NCI-H69 (cell line): ENCODE measurements around the gene SHQ1.

Source experiments
- DNase-seq: peaks from one replicate; lab custom pipeline; 2025; lab: John Stamatoyannopoulos, UW

SHQ1 gene

GRCh38 chr3:72848703-72849081, 447 bp upstream of the SHQ1 start:
- peak; percentile 69 for DNase-seq

DNA sequence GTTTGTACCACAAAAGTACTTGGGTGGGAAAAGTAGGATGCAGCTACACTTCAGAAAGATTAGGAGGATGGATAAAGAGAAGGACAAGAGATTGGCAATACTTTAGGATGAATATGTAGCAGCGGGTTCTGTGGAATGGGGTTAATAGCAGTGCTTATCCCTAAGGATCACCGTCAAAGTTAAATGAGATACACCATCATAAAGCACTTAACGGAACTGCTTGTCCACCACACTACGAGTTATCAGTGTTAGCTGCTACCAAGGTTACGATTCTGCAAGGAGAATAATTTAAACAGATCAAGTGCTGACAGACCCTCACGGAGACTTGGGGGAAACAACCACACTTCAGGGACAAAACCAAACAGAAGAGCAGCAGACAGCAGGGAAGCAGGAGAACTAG, 963 bp downstream of the SHQ1 start:
- DNase-seq: peak; percentile 11

DNA sequence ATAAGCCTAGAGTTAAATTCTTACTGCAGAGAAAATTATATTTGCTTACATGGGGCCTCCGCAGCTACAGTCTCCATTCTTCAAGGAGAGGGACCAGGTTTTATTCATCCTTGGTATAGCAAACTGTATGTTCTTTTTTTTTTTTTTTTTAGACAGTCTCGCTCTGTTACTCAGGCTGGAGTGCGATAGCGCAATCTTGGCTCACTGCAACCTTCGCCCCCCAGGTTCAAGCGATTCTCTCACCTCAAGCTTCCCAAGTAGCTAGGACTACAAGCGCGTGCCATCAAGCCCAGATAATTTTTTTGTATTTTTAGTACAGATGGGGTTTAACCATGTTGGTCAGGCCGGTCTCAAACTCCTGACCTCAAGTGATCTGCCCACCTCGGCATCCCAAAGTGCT, 2.1 kb downstream of the SHQ1 start:
- DNase-seq: no peak

- DNase-seq: no peak
Observed at GRCh38 chr3:72844436-72844993, 3.7 kb downstream of the SHQ1 start.

DNA sequence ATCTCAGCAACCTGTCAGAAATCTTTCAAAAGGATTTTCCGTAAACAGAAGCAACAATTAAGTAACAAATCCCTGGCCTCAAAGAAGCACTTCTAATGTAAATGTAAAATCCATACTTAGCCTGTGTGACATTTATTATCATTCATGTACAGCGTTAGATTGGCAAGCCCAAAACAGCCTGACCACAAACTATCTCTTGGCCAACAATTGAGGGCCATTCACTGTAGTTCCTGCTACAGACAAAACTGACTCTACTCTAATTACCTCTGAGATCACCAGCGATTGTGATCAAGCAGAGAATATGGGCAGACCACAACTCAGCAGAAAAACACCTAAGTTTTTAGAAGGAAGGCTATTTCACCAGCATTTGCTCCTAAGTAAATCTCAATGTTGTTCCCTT, 9.2 kb downstream of the SHQ1 start:
- no peak for DNase-seq

GRCh38 chr3:72836923-72837322, 11.3 kb downstream of the SHQ1 start:
- no peak for DNase-seq

DNA sequence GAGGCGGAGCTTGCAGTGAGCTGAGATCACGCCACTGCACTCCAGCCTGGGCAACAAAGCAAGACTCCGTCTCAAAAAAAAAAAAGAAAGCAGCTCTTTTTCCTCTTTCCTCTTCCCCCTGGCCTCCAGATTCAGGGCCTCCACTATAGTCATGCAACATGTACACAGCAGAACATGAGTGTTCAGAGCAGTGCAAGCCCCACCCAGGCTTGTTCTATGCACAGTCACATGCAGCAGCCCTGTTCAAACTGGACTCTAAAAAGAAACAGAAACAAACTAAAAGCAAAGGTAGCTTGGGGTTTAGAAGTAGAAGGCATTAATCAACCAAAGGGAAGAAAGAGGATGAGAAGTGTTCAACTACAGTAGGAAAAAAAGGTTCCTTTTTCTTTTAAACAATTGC, 11.8 kb downstream of the SHQ1 start:
- no peak for DNase-seq

GRCh38 chr3:72830452-72831223, 17.6 kb downstream of the SHQ1 start:
- DNase-seq: no peak

DNA sequence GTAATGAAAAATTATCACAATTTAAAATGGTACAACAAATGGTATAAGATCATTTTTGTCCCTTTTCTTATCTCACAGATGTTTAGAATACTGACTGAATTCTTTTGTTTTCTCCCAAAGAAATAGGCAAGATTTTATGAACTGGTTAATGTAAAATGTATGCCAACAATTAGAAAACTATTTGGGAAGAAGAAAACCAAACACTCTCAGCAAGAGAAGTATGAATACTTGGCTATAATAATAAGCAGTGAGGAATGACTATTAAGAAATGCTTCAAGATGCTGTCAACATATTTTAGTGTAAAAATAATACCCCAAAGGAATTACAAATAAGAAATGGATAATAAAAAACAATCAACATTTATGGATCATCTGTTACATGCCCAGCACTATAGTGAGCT, 18.5 kb downstream of the SHQ1 start:
- DNase-seq: no peak

GRCh38 chr3:72821161-72821781, 27.0 kb downstream of the SHQ1 start:
- peak; percentile 82 for DNase-seq

- peak; percentile 58 for DNase-seq
Observed at GRCh38 chr3:72820415-72820814, 27.8 kb downstream of the SHQ1 start.

- no peak for DNase-seq
Observed at GRCh38 chr3:72818905-72819304, 29.3 kb downstream of the SHQ1 start.

DNA sequence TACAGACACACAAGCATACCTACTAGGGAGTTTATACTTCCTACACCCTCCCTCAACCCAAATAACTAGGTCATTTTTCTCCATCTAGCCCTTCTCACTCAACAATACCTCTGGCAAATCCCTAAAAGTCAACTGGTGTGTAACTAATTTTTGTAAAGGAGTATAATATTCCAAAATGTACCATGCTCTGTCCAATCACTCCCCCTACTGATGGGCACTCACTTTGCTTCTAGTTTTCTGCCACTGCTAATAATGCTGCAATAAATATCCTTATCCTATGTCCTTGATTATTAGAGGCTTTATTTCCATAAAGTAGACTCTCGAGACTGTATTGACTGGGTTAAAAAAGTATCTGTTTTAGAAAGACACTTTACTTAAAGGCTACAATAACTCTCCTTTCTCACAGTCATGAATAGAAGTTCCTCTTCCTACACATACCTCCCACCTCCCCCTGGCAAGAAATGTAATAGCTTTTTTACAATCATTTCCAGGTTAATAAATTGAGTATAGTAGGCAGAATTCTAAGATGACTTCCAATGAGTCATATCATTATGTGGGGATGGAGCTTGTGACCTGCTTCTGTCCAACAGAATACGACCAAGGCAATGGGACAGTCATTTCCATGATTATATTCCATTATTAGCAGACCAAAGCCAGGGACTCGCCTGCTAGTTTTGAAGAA, 30.0 kb downstream of the SHQ1 start:
- peak; percentile 62 for DNase-seq

- DNase-seq: peak; percentile 28
Observed at GRCh38 chr3:72816862-72817355, 31.3 kb downstream of the SHQ1 start.

- no peak for DNase-seq
Observed at GRCh38 chr3:72814308-72814707, 33.9 kb downstream of the SHQ1 start.

DNA sequence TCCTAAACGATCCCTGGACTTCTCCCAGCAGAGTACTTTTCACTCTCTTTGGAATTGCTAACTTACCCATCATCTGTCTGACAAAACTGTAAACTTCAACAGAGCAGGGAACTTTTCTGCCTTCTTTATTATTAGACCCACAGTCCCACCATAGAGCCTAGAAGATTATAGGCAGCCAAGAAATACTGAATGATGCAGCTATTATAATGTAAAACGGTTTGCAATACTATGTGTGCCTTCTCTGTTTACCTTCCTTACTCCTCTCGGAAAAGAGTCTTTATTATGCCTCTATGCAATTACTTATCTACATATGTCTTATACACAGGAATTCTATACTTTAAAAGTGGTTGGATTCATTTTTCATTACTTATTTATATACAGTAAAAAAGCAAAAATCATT, 36.0 kb downstream of the SHQ1 start:
- no peak for DNase-seq

DNA sequence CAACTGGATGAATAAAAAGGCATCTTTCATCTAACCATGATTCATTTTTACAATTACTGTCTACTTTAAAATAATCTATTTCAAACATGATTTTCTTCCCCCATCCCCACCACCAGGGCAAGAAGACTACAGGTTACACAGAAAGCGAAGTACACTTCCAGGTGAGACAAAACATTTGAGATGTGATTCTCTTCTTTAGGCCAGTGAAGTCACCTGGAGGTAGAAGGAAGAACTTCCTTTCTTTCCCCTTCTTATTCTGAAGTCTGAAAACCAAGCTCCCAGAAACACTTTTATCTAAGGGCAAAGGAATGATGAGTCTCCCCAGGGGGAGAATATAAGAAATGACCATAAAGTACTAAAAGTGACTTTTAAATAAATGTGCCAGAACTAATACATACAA, 36.7 kb downstream of the SHQ1 start:
- DNase-seq: peak; percentile 23

DNA sequence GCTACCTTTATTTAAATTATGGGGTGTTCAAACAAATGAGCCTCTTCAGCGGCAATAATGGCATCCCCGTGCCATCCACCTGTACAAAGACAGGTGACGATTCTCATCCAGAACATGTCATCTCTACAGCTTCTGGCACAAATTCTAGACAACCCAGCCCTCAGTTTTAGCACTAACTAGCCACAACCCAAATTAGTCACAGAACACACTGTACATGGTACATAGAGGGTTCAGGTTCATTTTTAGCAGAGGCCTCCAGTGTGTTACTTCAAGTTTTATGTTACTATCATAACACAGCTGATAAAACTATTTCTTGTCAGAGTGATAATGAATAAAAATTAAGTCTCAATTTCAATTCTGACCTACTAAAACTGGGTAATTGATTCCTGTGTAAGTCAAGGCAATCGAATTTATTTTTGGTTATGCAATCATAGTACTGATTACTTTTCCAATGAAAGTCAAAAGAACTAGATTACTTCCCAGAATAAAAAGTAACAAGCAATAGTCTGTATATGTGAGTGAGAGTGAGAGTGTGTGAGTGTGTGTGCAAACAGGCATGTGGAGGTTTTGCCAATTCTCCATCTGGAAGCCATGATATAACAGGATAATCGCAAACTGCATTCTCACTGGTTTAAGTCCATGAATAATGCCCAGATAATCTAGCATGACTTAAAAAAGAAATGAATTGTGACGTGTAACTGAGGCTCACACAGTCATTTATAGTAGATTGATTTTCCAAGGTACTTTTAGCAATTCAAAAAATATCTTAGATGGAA, 37.4 kb downstream of the SHQ1 start:
- peak; percentile 22 for DNase-seq

- DNase-seq: no peak
Observed at GRCh38 chr3:72810063-72810462, 38.2 kb downstream of the SHQ1 start.

DNA sequence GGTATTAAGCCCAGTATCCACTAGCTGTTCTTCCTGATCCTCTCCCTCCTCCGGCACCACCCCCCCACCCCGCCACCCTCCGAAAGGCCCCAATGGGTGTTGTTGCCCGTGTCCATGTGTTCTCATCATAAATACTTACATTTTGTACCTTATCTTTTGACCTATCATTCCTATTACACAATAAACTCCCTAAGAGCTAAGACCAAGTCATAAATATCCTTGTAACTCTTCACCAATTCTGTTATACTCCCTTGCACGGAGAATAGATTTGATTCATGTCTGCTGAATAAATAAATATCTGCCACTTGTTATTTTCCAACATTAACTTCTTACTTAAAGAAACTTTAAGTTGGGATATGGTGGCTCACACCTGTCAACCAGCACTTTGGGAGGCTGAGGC, 43.9 kb downstream of the SHQ1 start:
- no peak for DNase-seq

- no peak for DNase-seq
Observed at GRCh38 chr3:72803573-72803972, 44.7 kb downstream of the SHQ1 start.

GRCh38 chr3:72802001-72802400, 46.2 kb downstream of the SHQ1 start:
- no peak for DNase-seq
